HepG2 (cell line): ENCODE measurements around the gene WDR37. TPM values are rescaled to one million over a fixed set of nuclear protein-coding genes. Genes with fewer than 3 reads are reported as not detected.

Source experiments
- ATAC-seq: fragments of 200-7000 bp; cut with Tn5 transposase; 3 replicates; pipeline ENCODE4 v1.9.1; 2020; ENCODE audit warnings: mild to moderate bottlenecking, moderate library complexity
- BruUV-seq: library from RNA; stranded (reverse); fragments of 400-500 nt; replicated peaks from 2 replicates; lab custom pipeline; 2021; lab: Mats Ljungman, UMichigan
- CTCF ChIA-PET: fragments of 300-600 bp; formaldehyde crosslinking; extraction: SDS; loops from one replicate; lab custom pipeline; 2021; ENCODE audit warnings: low total read pairs, inconsistent platforms, low intra/inter-chr PET ratio; lab: Yijun Ruan, JAX
- POLR2A ChIA-PET: fragments of 350-600 bp; sonication (Branson Sonifier 250); formaldehyde crosslinking; loops from one replicate; lab custom pipeline; 2020; ENCODE audit warnings: antibody characterized with exemption, inconsistent platforms; lab: Yijun Ruan, JAX
- DNase-seq: peaks from one replicate; pipeline ENCODE4 v3.0.0-alpha.2; 2015; ENCODE audit warnings: low spot score
- FAIRE-seq: peaks from 3 replicates; lab custom pipeline; 2011; peaks lifted over from hg19 to GRCh38; lab: Jason Lieb, UNC
- H2AFZ ChIP-seq: one replicate; pipeline ENCODE4 v1.6.1; 2011; ENCODE audit warnings: low read length, inconsistent platforms
- H3K27ac ChIP-seq: fragments of 300-600 bp; 3 replicates; pipeline ENCODE4 v1.8.0; 2011; ENCODE audit warnings: mixed run types, mild to moderate bottlenecking, mixed read lengths, low read length, inconsistent platforms; ENCODE audit not compliant: insufficient read depth; ENCODE audit errors: extremely low read length
- H3K27me3 ChIP-seq, 2 experiments: fragments of 200-600 bp in 1 of 2; 2 replicates in 1 of 2; 3 replicates in 1 of 2; pipeline versions ENCODE4 v1.6.0 to v1.8.0; 2011; ENCODE audit warnings: low read length in 2 of 2, mild to moderate bottlenecking in 2 of 2, moderate library complexity in 2 of 2, inconsistent platforms in 1 of 2; ENCODE audit not compliant: insufficient read depth in 2 of 2, control insufficient read depth in 1 of 2
- H3K36me3 ChIP-seq, 2 experiments: fragments of 200-600 bp in 1 of 2; replicated peaks in 1 of 2; 2 replicates in 1 of 2; 3 replicates in 1 of 2; pipeline versions ENCODE4 v1.5.1 to v1.8.0; 2011; ENCODE audit warnings: low read length in 2 of 2, inconsistent platforms in 1 of 2; ENCODE audit not compliant: insufficient read depth in 2 of 2, control insufficient read depth in 1 of 2
- H3K4me1 ChIP-seq: 2 replicates; pipeline ENCODE4 v1.5.1; 2012; ENCODE audit warnings: low read length, inconsistent platforms; ENCODE audit not compliant: insufficient read depth
- H3K4me2 ChIP-seq: 2 replicates; pipeline ENCODE4 v1.6.0; 2011; ENCODE audit warnings: low read depth, low read length, inconsistent platforms
- H3K4me3 ChIP-seq, 3 experiments: fragments of 200-600 bp in 1 of 3; sonication (generic), shearing (Covaris generic) in 1 of 3; replicated peaks in 1 of 3; 2 replicates each; pipeline ENCODE4 v1.5.1; 2011 to 2016; ENCODE audit warnings: low read length in 3 of 3, inconsistent platforms in 2 of 3, low read depth in 2 of 3, mild to moderate bottlenecking in 2 of 3, control low read depth in 1 of 3, mixed read lengths in 1 of 3; ENCODE audit not compliant: insufficient read depth in 1 of 3
- H3K79me2 ChIP-seq: one replicate; pipeline ENCODE4 v1.6.1; 2011; ENCODE audit warnings: low read length, inconsistent platforms; ENCODE audit not compliant: insufficient read depth
- H3K9ac ChIP-seq: 2 replicates; pipeline ENCODE4 v1.6.0; 2011; ENCODE audit warnings: mild to moderate bottlenecking, low read depth, low read length, inconsistent platforms; ENCODE audit not compliant: insufficient read depth
- H3K9me3 ChIP-seq: 2 replicates; pipeline ENCODE4 v1.5.1; 2012; ENCODE audit warnings: mild to moderate bottlenecking, low read length
- H4K20me1 ChIP-seq: 2 replicates; pipeline ENCODE4 v1.6.0; 2011; ENCODE audit warnings: inconsistent platforms, mild to moderate bottlenecking, low read length, moderate library complexity; ENCODE audit not compliant: insufficient read depth
- CC2D1A ChIP-seq: sonication (generic); formaldehyde crosslinking; IDR thresholded peaks from 2 replicates; pipeline ENCODE4 v1.8.1; 2023; ENCODE audit warnings: mild to moderate bottlenecking, missing genetic modification reagents
- HNRNPUL1 ChIP-seq: fragments of 200-400 bp; formaldehyde crosslinking; IDR thresholded peaks from 2 replicates; pipeline ENCODE4 v1.6.1; 2017; ENCODE audit warnings: low read depth, mild to moderate bottlenecking, low read length, moderate library complexity
- MXD1 ChIP-seq: sonication (generic); formaldehyde crosslinking; IDR thresholded peaks from 2 replicates; pipeline ENCODE4 v1.4.0; 2020; ENCODE audit warnings: mild to moderate bottlenecking, missing genetic modification reagents
- RBM22 ChIP-seq: fragments of 200-400 bp; formaldehyde crosslinking; optimal IDR thresholded peaks from 2 replicates; pipeline ENCODE3; 2017; ENCODE audit warnings: mild to moderate bottlenecking, low read length, moderate library complexity
- SMARCC2 ChIP-seq: fragments of 450-650 bp; IDR thresholded peaks from 2 replicates; pipeline ENCODE4 v1.6.1; 2017; ENCODE audit warnings: antibody characterized with exemption, mild to moderate bottlenecking
- SP5 ChIP-seq: IDR thresholded peaks from 2 replicates; pipeline ENCODE4 v1.6.1; 2016; ENCODE audit warnings: low read depth, borderline replicate concordance
- ZBED4 ChIP-seq: sonication (generic); formaldehyde crosslinking; IDR thresholded peaks from 2 replicates; pipeline ENCODE4 v1.4.0; 2020; ENCODE audit warnings: missing genetic modification reagents, borderline replicate concordance
- ZBTB4 ChIP-seq: sonication (generic); formaldehyde crosslinking; IDR thresholded peaks from 2 replicates; pipeline ENCODE4 v1.4.0; 2020; ENCODE audit warnings: missing genetic modification reagents, mild to moderate bottlenecking, borderline replicate concordance
- ZBTB43 ChIP-seq: sonication (generic); formaldehyde crosslinking; conservative IDR thresholded peaks from 2 replicates; pipeline ENCODE4 v1.4.0; 2020; ENCODE audit warnings: missing genetic modification reagents
- WGBS: methylation state at CpG from one replicate; pipeline ENCODE4 v1.1.6; 2017; ENCODE audit warnings: low lambda C conversion rate; 5-methylcytosine and 5-hydroxymethylcytosine counted together
- in situ Hi-C: cut with HindIII; loops from 2 replicates; pipeline ENCODE4 v1.10.0; 2017; ENCODE audit warnings: low pct_unique_long_range_greater_than_20kb; ENCODE audit not compliant: extremely low pct_ligation_motif_present
- intact Hi-C: fragments of 100-400 bp; cut with micrococcal nuclease; formaldehyde crosslinking; loops from one replicate; pipeline ENCODE4 v1.10.0; 2022; ENCODE audit not compliant: unreplicated experiment
- polyA plus RNA-seq, 8 experiments: library from polyadenylated mRNA; depleted of rRNA in 3 of 8; stranded (reverse) in 7 of 8; unstranded in 1 of 8; fragments of >200 nt; fragmentation: Illumina TruSeq in 4 of 8; extraction: Trizol in 4 of 8; gene quantifications; 2 replicates each; pipeline versions ENCODE4 v1.2.1 to v1.2.3, GENCODE V29; 2011 to 2016; ENCODE audit warnings: low read depth in 4 of 8, missing spikeins in 1 of 8, mixed read lengths in 1 of 8; ENCODE audit not compliant: insufficient read depth in 1 of 8
- total RNA-seq, 5 experiments: library from RNA; depleted of rRNA; stranded (reverse); fragments of >200 nt; fragmentation: Illumina TruSeq; extraction: Trizol; gene quantifications; 2 replicates each; pipeline ENCODE4 v1.2.3, GENCODE V29; 2016; ENCODE audit warnings: low read depth in 1 of 5

WDR37 gene
- total and polyA plus RNA-seq, 2 of the 13 experiments (the other 11 are each of a cell fraction or from before 2014, with no cell fraction given): 5.9 to 7.5 TPM

GRCh38 chr10:1006573-1006972 lies 49.6 kb upstream of the WDR37 start:
- H3K79me2 ChIP-seq: peaks cover 16% of the 10 kb centered on the region
- BruUV-seq: no TSS peak
- H4K20me1 ChIP-seq: no peaks in the 10 kb centered on the region
- ChIA-PET POLR2A (no interaction called here), CTCF (no interaction called here)
- H3K4me1 ChIP-seq: no peaks in the 10 kb centered on the region; the same call in 1 of the 2 replicates
- intact Hi-C loops (no loop called here), in situ Hi-C loops (no loop called here)
- H3K9me3 ChIP-seq: no peaks in the 10 kb centered on the region; the same call in 1 of the 2 replicates
- WGBS: 99% methylated on average over 5 of the region's 9 CpGs
- no peak overlapping the region for H3K9ac ChIP-seq
- DNase-seq (no peak), ATAC-seq (no peak), FAIRE-seq (no peak)
- no peak overlapping the region for H3K4me3 ChIP-seq
- no peak for TF ChIP-seq CC2D1A
- no peak for TF ChIP-seq MXD1 (CRISPR knock-in tag)
- no peak for TF ChIP-seq ZBTB4 (CRISPR knock-in tag)
- H3K4me2 ChIP-seq: no peak overlapping the region
- no peak overlapping the region for H2AFZ ChIP-seq
- H3K36me3 ChIP-seq: peaks cover 40 to 96% of the 10 kb centered on the region in 2 experiments
- no peak overlapping the region for H3K27ac ChIP-seq
- no peaks in the 10 kb centered on the region for H3K27me3 ChIP-seq

- FAIRE-seq: no peak
- peaks cover 10% of the 10 kb centered on the region for H3K79me2 ChIP-seq
- WGBS: 94% methylated on average over 10 of the region's 10 CpGs
- TF ChIP-seq ZBED4 (CRISPR knock-in tag) (no peak), SP5 (CRISPR knock-in tag) (no peak), ZBTB43 (no peak), HNRNPUL1 (no peak), SMARCC2 (no peak), RBM22 (peak; percentile 26)
Observed at GRCh38 chr10:1007583-1007982, 48.6 kb upstream of the WDR37 start.

More at GRCh38 chr10:1007583-1007982, 48.6 kb upstream of the WDR37 start:
- no TSS peak for BruUV-seq
- in situ Hi-C loops: no loop called here
- DNase-seq (no peak), ATAC-seq (no peak)
- Histone ChIP-seq H3K9me3 (no peaks in the 10 kb centered on the region), H3K9ac (no peak overlapping the region), H3K4me3 (no peak overlapping the region), H3K27ac (no peak overlapping the region), H2AFZ (no peak overlapping the region), H3K36me3 (peaks cover 42 to 96% of the 10 kb centered on the region in 2 experiments), H4K20me1 (no peaks in the 10 kb centered on the region; the same call in 1 of the 2 replicates), H3K4me2 (no peak overlapping the region), H3K27me3 (no peaks in the 10 kb centered on the region), H3K4me1 (no peaks in the 10 kb centered on the region; the same call in 1 of the 2 replicates)
- ChIA-PET CTCF (no interaction called here), POLR2A (no interaction called here)
- intact Hi-C loops: no loop called here
